Measurements from ENCODE around the gene KLRC1. TPM values are rescaled to one million over a fixed set of nuclear protein-coding genes. Genes with fewer than 3 reads are reported as not detected.
"Not testable (repeated sequence)": the region's sequence is repeated elsewhere in the genome, so short reads cannot be mapped to it uniquely, and the experiment has no call there.

Gene KLRC1
- total RNA-seq, 2 experiments from 2014 or later = 5.3 to 7.2 TPM

DNA sequence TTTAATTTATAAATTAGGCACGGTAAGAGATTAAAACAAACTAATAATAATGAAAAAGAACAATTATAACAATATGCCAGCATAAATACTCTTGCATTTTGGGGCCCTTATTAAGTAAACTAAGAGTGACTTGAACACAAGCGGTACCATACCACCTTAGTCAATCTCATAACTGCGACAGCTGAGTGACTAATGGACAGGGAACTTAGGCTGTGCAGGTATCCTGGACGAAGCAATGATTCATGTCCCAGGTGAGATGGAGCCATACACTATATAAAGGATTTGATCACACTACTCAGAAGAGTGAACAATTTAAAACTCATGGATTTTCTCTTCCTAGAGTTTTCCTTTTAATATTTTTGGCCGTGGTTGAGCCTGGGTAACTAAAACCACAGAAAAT is 47.9 kb downstream of the KLRC1 start:
- POLR2A ChIA-PET = interaction anchor here (1.2 to 2.7 kb wide), 4 partner anchors 14 to 736 kb away, joined by 3 to 13 read pairs (median 4); partner anchors contain the start of gene CLEC2D
- peak overlapping the region; percentile 59 for H3K4me3 Mint-ChIP-seq
- no peak for DNase-seq

GRCh38 chr12:10404798-10405197 is 48.4 kb downstream of the KLRC1 start:
- Mint-ChIP-seq H3K9me3 (peaks cover 7% of the 10 kb centered on the region), H3K27ac (peak overlapping the region; percentile 29), H3K27me3 (no peaks in the 10 kb centered on the region), H3K36me3 (ENCODE audit: low read depth) (peaks cover 31% of the 10 kb centered on the region), H3K4me3 (peak overlapping the region; percentile 59), H3K4me1 (ENCODE audit: low read depth) (peaks cover 41% of the 10 kb centered on the region)
- POLR2A ChIA-PET = interaction anchor here (0.7 to 1.3 kb wide), 4 partner anchors 13 to 735 kb away, joined by 3 to 4 read pairs (median 4); partner anchors contain the start of gene CLEC2D
- CTCF ChIA-PET = interaction anchor here (1.1 kb wide), 1 partner anchor 154 kb away, joined by 3 read pairs; no protein-coding TSS in a partner anchor
- intact Hi-C loops (cut with micrococcal nuclease) = no loop called here
- ATAC-seq = no peak
- no peak for DNase-seq
- no peak for TF ChIP-seq CTCF (IDR thresholded peaks at IDR 0.05)

More for the DNA sequence above, 47.9 kb downstream of the KLRC1 start:
- peaks cover 4% of the 10 kb centered on the region for H3K9me3 Mint-ChIP-seq
- intact Hi-C loops (cut with micrococcal nuclease) = no loop called here
- peaks cover 26% of the 10 kb centered on the region for H3K36me3 Mint-ChIP-seq (ENCODE audit: low read depth)
- peak; percentile 40 for ATAC-seq
- peak overlapping the region; percentile 73 for H3K27ac Mint-ChIP-seq
- no peaks in the 10 kb centered on the region for H3K27me3 Mint-ChIP-seq
- peaks cover 38% of the 10 kb centered on the region for H3K4me1 Mint-ChIP-seq (ENCODE audit: low read depth)
- CTCF ChIA-PET = interaction anchor here (1.1 kb wide), 1 partner anchor 154 kb away, joined by 3 read pairs; no protein-coding TSS in a partner anchor
- no peak for TF ChIP-seq CTCF (IDR thresholded peaks at IDR 0.05)

DNA sequence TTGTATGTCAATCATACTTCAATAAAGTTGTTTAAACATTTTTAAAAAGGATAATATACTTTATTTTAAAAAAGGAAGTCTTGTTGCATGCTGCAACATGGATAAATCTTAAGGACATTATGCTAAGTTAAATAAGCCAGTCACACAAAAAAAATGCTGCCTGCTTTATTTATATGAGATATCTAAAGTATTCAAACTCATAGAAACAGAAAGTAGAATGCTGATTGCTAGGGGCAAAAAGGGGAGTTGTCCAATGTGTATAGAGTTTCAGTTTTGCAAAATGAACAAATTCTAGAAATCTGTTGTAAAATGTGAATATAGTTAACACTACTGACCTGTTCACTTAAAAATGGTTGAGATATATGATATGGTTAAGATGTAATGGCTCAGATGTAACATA is 52.3 kb downstream of the KLRC1 start:
- intact Hi-C loops (cut with micrococcal nuclease) = no loop called here
- H3K27me3 Mint-ChIP-seq = no peaks in the 10 kb centered on the region
- H3K4me1 Mint-ChIP-seq (ENCODE audit: low read depth) = peaks cover 45% of the 10 kb centered on the region
- POLR2A ChIA-PET = interaction anchor here (1.3 kb wide), 1 partner anchor 36 kb away, joined by 4 read pairs; no protein-coding TSS in a partner anchor
- H3K4me3 Mint-ChIP-seq = peak overlapping the region; percentile 61
- H3K27ac Mint-ChIP-seq = peak overlapping the region; percentile 72
- peaks cover 10% of the 10 kb centered on the region for H3K9me3 Mint-ChIP-seq
- TF ChIP-seq CTCF (IDR thresholded peaks at IDR 0.05) = no peak
- DNase-seq (no peak), ATAC-seq (peak; percentile 26)
- peaks cover 39% of the 10 kb centered on the region for H3K36me3 Mint-ChIP-seq (ENCODE audit: low read depth)
- CTCF ChIA-PET = interaction anchor here (1.1 kb wide), 1 partner anchor 11 kb away, joined by 4 read pairs; no protein-coding TSS in a partner anchor

GRCh38 chr12:10398168-10398567 is 55.0 kb downstream of the KLRC1 start:
- no peak for TF ChIP-seq CTCF (IDR thresholded peaks at IDR 0.05)
- Mint-ChIP-seq H3K27me3 (no peaks in the 10 kb centered on the region), H3K4me1 (ENCODE audit: low read depth) (peaks cover 65% of the 10 kb centered on the region), H3K36me3 (ENCODE audit: low read depth) (peaks cover 31% of the 10 kb centered on the region), H3K9me3 (peaks cover 6% of the 10 kb centered on the region), H3K4me3 (peak overlapping the region; percentile 66), H3K27ac (peak overlapping the region; percentile 92)
- POLR2A ChIA-PET = interaction anchor here (0.6 to 2.4 kb wide), 4 partner anchors 9 to 160 kb away, joined by 3 to 12 read pairs (median 5); no protein-coding TSS in a partner anchor
- intact Hi-C loops (cut with micrococcal nuclease) = loop anchor here (5.0 kb wide), 1 partner anchor 99 kb away; no protein-coding TSS in a partner anchor
- ATAC-seq (no peak), DNase-seq (no peak)
- CTCF ChIA-PET = interaction anchor here (0.6 to 2.6 kb wide), 4 partner anchors 18 to 162 kb away, joined by 3 to 13 read pairs (median 3); no protein-coding TSS in a partner anchor

- ATAC-seq (peak; percentile 40), DNase-seq (peak; percentile 69)
- peak overlapping the region; percentile 66 for H3K4me3 Mint-ChIP-seq
- peaks cover 6% of the 10 kb centered on the region for H3K9me3 Mint-ChIP-seq
- POLR2A ChIA-PET = interaction anchor here (0.6 to 2.4 kb wide), 7 partner anchors 9 to 530 kb away, joined by 3 to 12 read pairs (median 4); no protein-coding TSS in a partner anchor
- intact Hi-C loops (cut with micrococcal nuclease) = loop anchor here (5.0 kb wide), 1 partner anchor 100 kb away; no protein-coding TSS in a partner anchor
- peaks cover 28% of the 10 kb centered on the region for H3K36me3 Mint-ChIP-seq (ENCODE audit: low read depth)
- H3K27ac Mint-ChIP-seq = peak overlapping the region; percentile 92
- no peaks in the 10 kb centered on the region for H3K27me3 Mint-ChIP-seq
- no peak for TF ChIP-seq CTCF (IDR thresholded peaks at IDR 0.05)
- peaks cover 68% of the 10 kb centered on the region for H3K4me1 Mint-ChIP-seq (ENCODE audit: low read depth)
- CTCF ChIA-PET = interaction anchor here (0.8 to 2.6 kb wide), 4 partner anchors 19 to 244 kb away, joined by 3 to 13 read pairs (median 4); no protein-coding TSS in a partner anchor
Observed at GRCh38 chr12:10397296-10397695, 55.9 kb downstream of the KLRC1 start.

DNA sequence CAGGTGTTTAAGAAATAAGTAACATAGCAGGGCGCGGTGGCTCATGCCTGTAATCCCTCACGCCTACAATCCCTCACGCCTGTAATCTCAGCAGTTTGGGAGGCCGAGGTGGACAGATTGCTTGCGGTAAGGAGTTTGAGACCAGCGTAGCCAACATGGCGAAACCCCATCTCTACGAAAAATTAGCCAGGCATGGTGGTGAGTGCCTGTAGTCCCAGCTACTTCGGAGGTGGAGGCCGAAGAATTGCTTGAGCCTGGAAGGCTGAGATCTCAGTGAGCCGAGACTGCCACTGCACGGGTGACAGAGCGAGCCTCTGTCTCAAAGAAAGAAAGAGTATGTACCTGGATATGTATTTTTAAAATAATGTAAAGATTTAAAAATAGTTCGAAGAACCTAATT is 57.0 kb downstream of the KLRC1 start:
- intact Hi-C loops (cut with micrococcal nuclease) = loop anchor here (5.0 kb wide), 1 partner anchor 101 kb away; no protein-coding TSS in a partner anchor

More for the DNA sequence above, 57.0 kb downstream of the KLRC1 start:
- not testable (repeated sequence) for H3K9me3 Mint-ChIP-seq, H3K27me3 Mint-ChIP-seq, ATAC-seq, DNase-seq
- H3K36me3 Mint-ChIP-seq (ENCODE audit: low read depth) = peaks cover 23% of the 10 kb centered on the region
- peak overlapping the region; percentile 63 for H3K4me3 Mint-ChIP-seq
- ChIA-PET POLR2A (interaction anchor here (0.6 to 2.6 kb wide), 8 partner anchors 7 to 163 kb away, joined by 3 to 19 read pairs (median 3); no protein-coding TSS in a partner anchor), CTCF (interaction anchor here (0.6 to 2.6 kb wide), 3 partner anchors 11 to 243 kb away, joined by 3 to 13 read pairs (median 4); no protein-coding TSS in a partner anchor)
- peaks cover 69% of the 10 kb centered on the region for H3K4me1 Mint-ChIP-seq (ENCODE audit: low read depth)
- peak overlapping the region; percentile 97 for H3K27ac Mint-ChIP-seq
